ENCODE results near the gene CTXND1. TPM values are rescaled to one million over a fixed set of nuclear protein-coding genes. Genes with fewer than 3 reads are reported as not detected.

The CTXND1 gene
- total and polyA plus RNA-seq, 2 of the 8 experiments (the other 6 are each of a cell fraction or from before 2014, with no cell fraction given), result 0.03 TPM; not detected in 1

DNA sequence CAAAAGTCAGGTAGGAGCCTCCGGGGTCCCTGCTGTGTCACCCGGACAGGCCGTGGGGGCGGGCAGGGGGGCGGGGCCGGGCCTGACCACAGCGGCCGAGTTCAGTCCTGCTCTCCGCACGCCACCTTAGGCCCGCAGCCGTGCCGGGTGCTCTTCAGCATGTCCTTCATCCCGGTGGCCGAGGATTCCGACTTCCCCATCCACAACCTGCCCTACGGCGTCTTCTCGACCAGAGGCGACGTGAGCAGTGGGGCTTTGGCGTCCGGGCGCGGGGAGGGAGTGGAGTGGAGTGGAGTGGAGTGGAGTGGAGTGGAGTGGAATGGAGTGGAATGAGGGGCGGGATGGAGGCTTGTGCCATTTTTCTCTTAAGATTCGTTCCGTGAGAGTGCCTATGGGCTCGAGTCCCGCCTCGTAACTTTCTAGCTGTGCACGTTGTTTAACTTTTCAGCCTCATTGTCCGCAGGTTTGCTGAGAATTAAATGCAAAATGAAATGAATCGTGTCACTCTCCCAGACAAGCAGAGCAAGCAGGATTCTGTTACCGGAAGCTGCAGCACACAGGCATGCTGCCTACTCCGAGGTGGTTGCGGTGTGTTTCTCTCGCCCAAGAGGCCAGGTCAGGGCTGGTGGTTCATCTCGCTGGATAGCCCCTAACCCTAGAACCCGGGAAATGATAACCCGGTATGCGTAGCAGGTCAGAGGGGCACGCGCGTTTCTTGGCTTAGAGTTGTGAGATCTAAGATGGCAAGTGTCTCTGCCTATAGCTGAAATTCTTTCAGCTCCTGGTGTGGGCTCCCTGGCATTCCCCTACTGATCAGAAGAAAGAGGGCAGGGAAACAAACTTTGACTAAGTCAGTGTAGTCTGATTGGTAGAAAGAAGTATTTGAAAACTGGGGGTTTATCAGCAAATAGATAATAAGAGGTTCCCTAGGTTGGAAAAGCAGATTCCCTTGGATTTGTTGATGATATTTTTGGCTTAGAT is 98.8 kb downstream of the CTXND1 start, which contains the start of gene FAH:
Gene FAH, plus strand, starts transcription at position 104 of the 981 bp plus-strand sequence. Its CDS starts 56 bp downstream, at position 160.
- Histone ChIP-seq H3K27ac (ENCODE audit: low read depth, low read length) (0 out of 2 replicates have a peak within 1 kb of the TSS, but pooled peaks have one; percentile 22), H3K36me3 (ENCODE audit: control insufficient read depth in 2 of 4, insufficient read depth in 4 of 4, low read length in 3 of 4) (no peaks in the 10 kb centered on the region; a peak in 1 of 8 replicates), H3K79me2 (ENCODE audit: control insufficient read depth in 1 of 2, insufficient read depth in 2 of 2, low read length in 2 of 2) (no peaks in the 10 kb centered on the region), H3K4me1 (replicated peaks in 1 of 4; ENCODE audit: control insufficient read depth in 3 of 4, insufficient read depth in 4 of 4, low read length in 3 of 4) (peaks cover 0 to 12% (median 2%) of the 10 kb centered on the region in 4 experiments; a peak in 3 of 7 replicates), H3K79me1 (ENCODE audit: low read depth, low read length) (peaks cover 3% of the 10 kb centered on the region; the same call in 1 of the 2 replicates), H2AFZ (ENCODE audit: low read length) (peak within 1 kb of the TSS; percentile 99), H3K9ac (replicated peaks in 1 of 4; ENCODE audit: extremely low read depth in 1 of 4, low read depth in 3 of 4, low read length in 3 of 4) (peak within 1 kb of the TSS; percentile 31 to 72 (median 59)), H3K23ac (ENCODE audit: insufficient read length) (no peak within 1 kb of the TSS), H3K4me2 (ENCODE audit: insufficient read depth in 1 of 2, low read depth in 2 of 2, low read length in 2 of 2) (peak within 1 kb of the TSS; percentile 93), H4K5ac (ENCODE audit: insufficient read length, low read depth, low read length) (no peak within 1 kb of the TSS), H2BK5ac (ENCODE audit: low read depth, low read length) (peak within 1 kb of the TSS; percentile 87), H3K56ac (replicated peaks; ENCODE audit: insufficient read length, low read depth, low read length) (peak within 1 kb of the TSS; percentile 95), H3K9me3 (ENCODE audit: insufficient read depth in 2 of 2, low read depth in 1 of 2, low read length in 1 of 2) (no peaks in the 10 kb centered on the region), H3K14ac (ENCODE audit: insufficient read length) (no peak within 1 kb of the TSS), H3K23me2 (ENCODE audit: low read depth, low read length) (peaks cover 9% of the 10 kb centered on the region), H3K27me3 (replicated peaks in 1 of 4; ENCODE audit: control insufficient read depth in 3 of 4, extremely low read depth in 1 of 4, insufficient read depth in 3 of 4, low read length in 3 of 4) (peaks cover 0 to 2% (median 0%) of the 10 kb centered on the region in 4 experiments; a peak in 2 of 7 replicates), H3K18ac (ENCODE audit: extremely low read depth, low read length) (peak within 1 kb of the TSS; percentile 99), H3K4ac (replicated peaks; ENCODE audit: insufficient read length, low read depth, low read length) (peak within 1 kb of the TSS; percentile 79), H4K20me1 (replicated peaks in 1 of 2; ENCODE audit: control insufficient read depth in 1 of 2, insufficient read depth in 2 of 2, low read length in 2 of 2) (peaks cover 0 to 3% of the 10 kb centered on the region in 2 experiments), H4K91ac (replicated peaks; ENCODE audit: insufficient read length, low read length) (no peak within 1 kb of the TSS), H2AK5ac (ENCODE audit: low read depth, low read length) (no peak within 1 kb of the TSS; the same call in 1 of the 2 replicates), H2BK20ac (ENCODE audit: low read length) (no peak within 1 kb of the TSS), H3K4me3 (ENCODE audit: extremely low read depth in 1 of 4, insufficient read depth in 2 of 4, low read depth in 3 of 4, low read length in 4 of 4) (peak within 1 kb of the TSS; percentile 61 to 83 (median 72)), H2BK120ac (replicated peaks; ENCODE audit: low read depth, low read length) (no peak within 1 kb of the TSS), H2BK15ac (ENCODE audit: low read length) (peak within 1 kb of the TSS; percentile 72; the same call in 1 of the 2 replicates), H2BK12ac (ENCODE audit: low read depth, low read length) (peak within 1 kb of the TSS; percentile 80; the same call in 1 of the 2 replicates), H4K8ac (ENCODE audit: extremely low read depth, insufficient read depth, low read length) (0 out of 2 replicates have a peak within 1 kb of the TSS, but pooled peaks have one; percentile 39)
- ChIA-PET POLR2A (ENCODE audit: partially characterized antibody) (interaction anchor here (0.6 to 1.5 kb wide), 8 partner anchors 9 to 217 kb away, joined by 3 to 6 read pairs (median 4); partner anchors contain the start of gene ZFAND6), CTCF (ENCODE audit: partially characterized antibody) (interaction anchor here (0.6 to 2.2 kb wide), 4 partner anchors 13 to 156 kb away, joined by 3 to 10 read pairs (median 4); no protein-coding TSS in a partner anchor)
- FAIRE-seq (no peak), DNase-seq (ENCODE audit: low read depth in 1 of 2, low spot score in 2 of 2) (peak in 1 of 2 experiments; percentile 62)
- WGBS, 2 experiments (ENCODE audit: extremely low coverage in 1 of 2, insufficient coverage in 1 of 2, insufficient read length in 1 of 2, insufficient replicate concordance in 2 of 2, low coverage in 1 of 2, low lambda C conversion rate in 2 of 2, missing lambda C conversion rate in 1 of 2), result 5% methylated on average over 32 of the region's 45 CpGs; no CpG with 5 or more reads in 1 of the 2 experiments
- TF ChIP-seq EGR1 (IDR thresholded peaks at IDR 0.05; ENCODE audit: borderline replicate concordance, low read depth, low read length) (no peak), TAF1 (IDR thresholded peaks at IDR 0.05; ENCODE audit: low read depth, low read length) (peak; percentile 6; the same call in 1 of the 2 replicates), SAP30 (IDR thresholded peaks at IDR 0.05; ENCODE audit: insufficient read depth, insufficient replicate concordance, low read length) (peak; percentile 73), BACH1 (IDR thresholded peaks at IDR 0.05; ENCODE audit: low read length) (peak; percentile 66), TBP (IDR thresholded peaks at IDR 0.05; ENCODE audit: low read depth, low read length) (0 out of 2 replicates have a peak, but pooled peaks have one; percentile 19), HDAC2 (IDR thresholded peaks at IDR 0.05; ENCODE audit: borderline replicate concordance in 1 of 2, low read depth in 2 of 2, low read length in 2 of 2) (peak; percentile 59 to 80; a peak in 2 of 4 replicates), JUN (IDR thresholded peaks at IDR 0.05; ENCODE audit: low read depth, low read length) (no peak), BRCA1 (IDR thresholded peaks at IDR 0.05; ENCODE audit: low read depth, low read length) (no peak), KDM4A (IDR thresholded peaks at IDR 0.05; ENCODE audit: low read depth, low read length, severe bottlenecking) (peak; percentile 48), POLR2AphosphoS5 (IDR thresholded peaks at IDR 0.05; ENCODE audit: low read depth, low read length) (peak; percentile 31)

All from H1 (cell line).